ENCODE results near the gene DTX3.

DNA sequence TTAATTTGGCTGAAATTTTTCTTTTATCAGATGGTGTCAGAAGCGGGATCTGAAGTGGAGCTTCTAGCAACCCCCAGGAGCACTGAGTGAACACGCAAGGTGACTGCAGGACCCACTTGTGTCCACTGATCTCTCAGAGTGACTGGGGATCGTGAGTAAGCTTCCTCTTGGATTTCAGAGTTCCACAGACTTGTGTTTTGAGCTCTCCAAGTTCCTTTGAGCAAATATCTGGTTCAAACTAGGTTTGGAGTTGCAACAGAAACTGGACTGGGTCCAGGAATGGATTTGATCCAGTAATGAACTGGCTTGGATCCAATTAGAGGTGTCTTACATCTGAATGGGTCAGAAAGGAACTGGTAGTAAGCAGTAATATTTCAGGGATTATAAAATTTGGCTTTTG is 53.1 kb downstream of the DTX3 start:
- TF ChIP-seq NANOG (IDR thresholded peaks at IDR 0.05; ENCODE audit: borderline replicate concordance) (no peak), POLR2AphosphoS5 (IDR thresholded peaks at IDR 0.05; ENCODE audit: low read depth) (no peak), EZH2 (IDR thresholded peaks at IDR 0.05; ENCODE audit: low read depth, unreplicated experiment) (no peak), EZH2phosphoT487 (IDR thresholded peaks at IDR 0.05; ENCODE audit: unreplicated experiment) (no peak), CTCF (conservative IDR thresholded peaks at IDR 0.05; ENCODE audit: low read depth in 2 of 2) (no peak)
- TF ChIP-seq, protein P1, sequence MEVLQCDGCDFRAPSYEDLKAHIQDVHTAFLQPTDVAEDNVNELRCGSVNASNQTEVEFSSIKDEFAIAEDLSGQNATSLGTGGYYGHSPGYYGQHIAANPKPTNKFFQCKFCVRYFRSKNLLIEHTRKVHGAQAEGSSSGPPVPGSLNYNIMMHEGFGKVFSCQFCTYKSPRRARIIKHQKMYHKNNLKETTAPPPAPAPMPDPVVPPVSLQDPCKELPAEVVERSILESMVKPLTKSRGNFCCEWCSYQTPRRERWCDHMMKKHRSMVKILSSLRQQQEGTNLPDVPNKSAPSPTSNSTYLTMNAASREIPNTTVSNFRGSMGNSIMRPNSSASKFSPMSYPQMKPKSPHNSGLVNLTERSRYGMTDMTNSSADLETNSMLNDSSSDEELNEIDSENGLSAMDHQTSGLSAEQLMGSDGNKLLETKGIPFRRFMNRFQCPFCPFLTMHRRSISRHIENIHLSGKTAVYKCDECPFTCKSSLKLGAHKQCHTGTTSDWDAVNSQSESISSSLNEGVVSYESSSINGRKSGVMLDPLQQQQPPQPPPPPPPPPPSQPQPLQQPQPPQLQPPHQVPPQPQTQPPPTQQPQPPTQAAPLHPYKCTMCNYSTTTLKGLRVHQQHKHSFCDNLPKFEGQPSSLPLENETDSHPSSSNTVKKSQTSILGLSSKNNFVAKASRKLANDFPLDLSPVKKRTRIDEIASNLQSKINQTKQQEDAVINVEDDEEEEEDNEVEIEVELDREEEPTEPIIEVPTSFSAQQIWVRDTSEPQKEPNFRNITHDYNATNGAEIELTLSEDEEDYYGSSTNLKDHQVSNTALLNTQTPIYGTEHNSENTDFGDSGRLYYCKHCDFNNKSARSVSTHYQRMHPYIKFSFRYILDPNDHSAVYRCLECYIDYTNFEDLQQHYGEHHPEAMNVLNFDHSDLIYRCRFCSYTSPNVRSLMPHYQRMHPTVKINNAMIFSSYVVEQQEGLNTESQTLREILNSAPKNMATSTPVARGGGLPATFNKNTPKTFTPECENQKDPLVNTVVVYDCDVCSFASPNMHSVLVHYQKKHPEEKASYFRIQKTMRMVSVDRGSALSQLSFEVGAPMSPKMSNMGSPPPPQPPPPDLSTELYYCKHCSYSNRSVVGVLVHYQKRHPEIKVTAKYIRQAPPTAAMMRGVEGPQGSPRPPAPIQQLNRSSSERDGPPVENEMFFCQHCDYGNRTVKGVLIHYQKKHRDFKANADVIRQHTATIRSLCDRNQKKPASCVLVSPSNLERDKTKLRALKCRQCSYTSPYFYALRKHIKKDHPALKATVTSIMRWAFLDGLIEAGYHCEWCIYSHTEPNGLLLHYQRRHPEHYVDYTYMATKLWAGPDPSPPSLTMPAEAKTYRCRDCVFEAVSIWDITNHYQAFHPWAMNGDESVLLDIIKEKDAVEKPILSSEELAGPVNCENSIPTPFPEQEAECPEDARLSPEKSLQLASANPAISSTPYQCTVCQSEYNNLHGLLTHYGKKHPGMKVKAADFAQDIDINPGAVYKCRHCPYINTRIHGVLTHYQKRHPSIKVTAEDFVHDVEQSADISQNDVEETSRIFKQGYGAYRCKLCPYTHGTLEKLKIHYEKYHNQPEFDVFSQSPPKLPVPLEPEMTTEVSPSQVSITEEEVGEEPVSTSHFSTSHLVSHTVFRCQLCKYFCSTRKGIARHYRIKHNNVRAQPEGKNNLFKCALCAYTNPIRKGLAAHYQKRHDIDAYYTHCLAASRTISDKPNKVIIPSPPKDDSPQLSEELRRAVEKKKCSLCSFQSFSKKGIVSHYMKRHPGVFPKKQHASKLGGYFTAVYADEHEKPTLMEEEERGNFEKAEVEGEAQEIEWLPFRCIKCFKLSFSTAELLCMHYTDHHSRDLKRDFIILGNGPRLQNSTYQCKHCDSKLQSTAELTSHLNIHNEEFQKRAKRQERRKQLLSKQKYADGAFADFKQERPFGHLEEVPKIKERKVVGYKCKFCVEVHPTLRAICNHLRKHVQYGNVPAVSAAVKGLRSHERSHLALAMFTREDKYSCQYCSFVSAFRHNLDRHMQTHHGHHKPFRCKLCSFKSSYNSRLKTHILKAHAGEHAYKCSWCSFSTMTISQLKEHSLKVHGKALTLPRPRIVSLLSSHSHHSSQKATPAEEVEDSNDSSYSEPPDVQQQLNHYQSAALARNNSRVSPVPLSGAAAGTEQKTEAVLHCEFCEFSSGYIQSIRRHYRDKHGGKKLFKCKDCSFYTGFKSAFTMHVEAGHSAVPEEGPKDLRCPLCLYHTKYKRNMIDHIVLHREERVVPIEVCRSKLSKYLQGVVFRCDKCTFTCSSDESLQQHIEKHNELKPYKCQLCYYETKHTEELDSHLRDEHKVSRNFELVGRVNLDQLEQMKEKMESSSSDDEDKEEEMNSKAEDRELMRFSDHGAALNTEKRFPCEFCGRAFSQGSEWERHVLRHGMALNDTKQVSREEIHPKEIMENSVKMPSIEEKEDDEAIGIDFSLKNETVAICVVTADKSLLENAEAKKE (CRISPR knock-in tag; IDR thresholded peaks at IDR 0.05) = no peak
- TF ChIP-seq, protein P2, sequence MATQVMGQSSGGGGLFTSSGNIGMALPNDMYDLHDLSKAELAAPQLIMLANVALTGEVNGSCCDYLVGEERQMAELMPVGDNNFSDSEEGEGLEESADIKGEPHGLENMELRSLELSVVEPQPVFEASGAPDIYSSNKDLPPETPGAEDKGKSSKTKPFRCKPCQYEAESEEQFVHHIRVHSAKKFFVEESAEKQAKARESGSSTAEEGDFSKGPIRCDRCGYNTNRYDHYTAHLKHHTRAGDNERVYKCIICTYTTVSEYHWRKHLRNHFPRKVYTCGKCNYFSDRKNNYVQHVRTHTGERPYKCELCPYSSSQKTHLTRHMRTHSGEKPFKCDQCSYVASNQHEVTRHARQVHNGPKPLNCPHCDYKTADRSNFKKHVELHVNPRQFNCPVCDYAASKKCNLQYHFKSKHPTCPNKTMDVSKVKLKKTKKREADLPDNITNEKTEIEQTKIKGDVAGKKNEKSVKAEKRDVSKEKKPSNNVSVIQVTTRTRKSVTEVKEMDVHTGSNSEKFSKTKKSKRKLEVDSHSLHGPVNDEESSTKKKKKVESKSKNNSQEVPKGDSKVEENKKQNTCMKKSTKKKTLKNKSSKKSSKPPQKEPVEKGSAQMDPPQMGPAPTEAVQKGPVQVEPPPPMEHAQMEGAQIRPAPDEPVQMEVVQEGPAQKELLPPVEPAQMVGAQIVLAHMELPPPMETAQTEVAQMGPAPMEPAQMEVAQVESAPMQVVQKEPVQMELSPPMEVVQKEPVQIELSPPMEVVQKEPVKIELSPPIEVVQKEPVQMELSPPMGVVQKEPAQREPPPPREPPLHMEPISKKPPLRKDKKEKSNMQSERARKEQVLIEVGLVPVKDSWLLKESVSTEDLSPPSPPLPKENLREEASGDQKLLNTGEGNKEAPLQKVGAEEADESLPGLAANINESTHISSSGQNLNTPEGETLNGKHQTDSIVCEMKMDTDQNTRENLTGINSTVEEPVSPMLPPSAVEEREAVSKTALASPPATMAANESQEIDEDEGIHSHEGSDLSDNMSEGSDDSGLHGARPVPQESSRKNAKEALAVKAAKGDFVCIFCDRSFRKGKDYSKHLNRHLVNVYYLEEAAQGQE (IDR thresholded peaks at IDR 0.05; ENCODE audit: unreplicated experiment) = no peak

Data from GM23338 (cell line).